IPS-15b (cell line): ENCODE measurements around the gene NKAIN2.

Source experiments
- H3K27me3 ChIP-seq: one replicate; pipeline ENCODE4 v1.6.1; 2013; ENCODE audit warnings: low read length; ENCODE audit not compliant: control insufficient read depth, insufficient read depth
- H3K36me3 ChIP-seq: one replicate; pipeline ENCODE4 v1.6.1; 2013; ENCODE audit warnings: low read length; ENCODE audit not compliant: control insufficient read depth, insufficient read depth
- H3K4me1 ChIP-seq: one replicate; pipeline ENCODE4 v1.6.1; 2013; ENCODE audit warnings: mild to moderate bottlenecking, low read length; ENCODE audit not compliant: control insufficient read depth, insufficient read depth
- H3K4me3 ChIP-seq: one replicate; pipeline ENCODE4 v1.5.1; 2013; ENCODE audit warnings: low read depth, low read length
- H3K9ac ChIP-seq: one replicate; pipeline ENCODE4 v1.6.1; 2013; ENCODE audit warnings: low read depth, mild to moderate bottlenecking, low read length
- H3K9me3 ChIP-seq: one replicate; pipeline ENCODE4 v1.6.1; 2013; ENCODE audit warnings: mild to moderate bottlenecking, low read length; ENCODE audit not compliant: control insufficient read depth, insufficient read depth

NKAIN2 gene

DNA sequence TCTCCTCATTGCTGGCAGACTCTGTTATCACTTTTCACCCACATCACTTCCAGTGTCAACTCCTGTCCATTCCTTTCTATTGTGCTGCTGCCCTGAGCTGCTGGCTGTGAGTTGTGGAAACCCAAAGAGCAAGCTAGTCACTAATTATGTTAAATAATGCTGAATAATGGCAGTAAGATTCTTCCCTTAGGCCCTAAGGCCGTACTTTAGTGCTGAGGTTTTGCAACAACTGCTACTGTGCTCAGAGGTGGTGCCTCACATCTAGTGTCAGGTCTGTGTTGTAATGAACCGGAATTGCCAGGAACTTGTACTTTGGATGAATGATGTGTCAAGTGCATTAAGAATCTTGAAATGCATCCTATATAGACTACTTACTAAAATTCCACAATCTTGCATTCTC is 786.3 kb downstream of the NKAIN2 start:
- H3K9me3 ChIP-seq = no peaks in the 10 kb centered on the region

DNA sequence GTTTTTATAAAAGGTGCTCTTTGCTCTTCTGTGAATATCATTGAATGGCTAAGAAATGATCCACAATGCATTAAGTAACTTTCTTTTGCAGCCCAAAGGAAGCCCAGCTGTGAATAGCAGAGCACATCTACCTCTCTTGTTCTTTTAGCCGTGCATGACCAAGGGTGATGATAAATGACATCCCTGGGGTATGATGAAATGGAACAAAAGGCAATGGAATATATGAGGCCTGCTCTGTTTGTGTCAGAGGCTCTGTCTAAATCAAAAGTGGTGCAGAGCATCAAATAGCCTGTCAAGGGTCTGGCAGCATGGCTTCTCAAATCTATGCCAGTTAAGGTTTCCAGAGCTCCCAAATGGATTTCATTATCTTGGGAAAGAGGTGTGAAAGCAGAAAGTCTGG is 796.0 kb downstream of the NKAIN2 start:
- H3K4me1 ChIP-seq = no peaks in the 10 kb centered on the region
- H3K9me3 ChIP-seq = no peaks in the 10 kb centered on the region
- no peak overlapping the region for H3K9ac ChIP-seq
- no peak overlapping the region for H3K4me3 ChIP-seq
- no peaks in the 10 kb centered on the region for H3K36me3 ChIP-seq
- H3K27me3 ChIP-seq = no peaks in the 10 kb centered on the region

More for the DNA sequence above, 786.3 kb downstream of the NKAIN2 start:
- Histone ChIP-seq H3K27me3 (no peaks in the 10 kb centered on the region), H3K9ac (no peak overlapping the region), H3K36me3 (no peaks in the 10 kb centered on the region), H3K4me3 (no peak overlapping the region), H3K4me1 (no peaks in the 10 kb centered on the region)

DNA sequence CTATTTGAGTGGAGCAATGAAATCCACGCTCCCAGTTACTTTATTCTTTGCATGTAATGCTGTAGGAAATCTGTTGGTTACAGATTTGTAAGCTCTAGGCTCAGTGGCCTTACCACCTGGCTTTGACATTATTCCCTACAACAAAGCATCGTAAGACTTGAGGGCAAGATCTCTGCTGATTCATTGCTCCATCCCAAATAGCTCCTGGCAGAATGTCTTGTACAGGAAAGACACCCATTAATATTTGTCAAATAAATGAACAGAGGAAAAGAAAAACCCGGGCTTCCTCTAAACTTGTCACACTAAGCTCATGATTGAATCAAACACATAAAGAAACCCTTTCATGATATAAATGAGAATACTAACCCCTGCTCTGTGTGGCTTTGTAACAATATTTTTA is 801.1 kb downstream of the NKAIN2 start:
- Histone ChIP-seq H3K36me3 (no peaks in the 10 kb centered on the region), H3K27me3 (no peaks in the 10 kb centered on the region), H3K4me1 (no peaks in the 10 kb centered on the region), H3K9me3 (no peaks in the 10 kb centered on the region), H3K9ac (no peak overlapping the region), H3K4me3 (no peak overlapping the region)

DNA sequence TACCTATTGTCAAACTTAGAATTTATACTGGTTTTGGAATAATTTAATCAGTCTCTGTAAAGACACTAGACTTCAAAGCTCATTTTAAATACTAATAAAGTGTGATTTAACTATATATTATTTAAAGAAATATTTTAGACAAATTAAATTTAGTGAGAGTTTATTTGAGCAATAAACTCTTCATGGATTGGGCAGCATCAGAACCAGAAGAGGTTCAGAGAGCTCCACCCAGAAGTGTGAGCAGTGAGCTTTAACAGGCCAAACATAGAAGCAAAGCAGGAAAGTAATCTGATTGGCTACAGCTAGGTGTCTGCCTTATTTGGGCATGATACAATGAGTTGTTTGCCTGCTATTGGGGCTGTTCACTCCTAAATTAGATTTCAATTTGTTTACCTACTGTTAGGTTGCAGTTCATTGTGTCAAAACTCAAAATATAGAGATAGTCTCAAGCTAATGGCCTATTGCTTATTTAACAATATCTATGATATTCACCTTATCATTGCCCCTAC is 803.5 kb downstream of the NKAIN2 start:
- no peaks in the 10 kb centered on the region for H3K9me3 ChIP-seq
- H3K36me3 ChIP-seq = no peaks in the 10 kb centered on the region
- H3K4me3 ChIP-seq = no peak overlapping the region
- no peaks in the 10 kb centered on the region for H3K27me3 ChIP-seq
- H3K9ac ChIP-seq = no peak overlapping the region
- H3K4me1 ChIP-seq = no peaks in the 10 kb centered on the region

DNA sequence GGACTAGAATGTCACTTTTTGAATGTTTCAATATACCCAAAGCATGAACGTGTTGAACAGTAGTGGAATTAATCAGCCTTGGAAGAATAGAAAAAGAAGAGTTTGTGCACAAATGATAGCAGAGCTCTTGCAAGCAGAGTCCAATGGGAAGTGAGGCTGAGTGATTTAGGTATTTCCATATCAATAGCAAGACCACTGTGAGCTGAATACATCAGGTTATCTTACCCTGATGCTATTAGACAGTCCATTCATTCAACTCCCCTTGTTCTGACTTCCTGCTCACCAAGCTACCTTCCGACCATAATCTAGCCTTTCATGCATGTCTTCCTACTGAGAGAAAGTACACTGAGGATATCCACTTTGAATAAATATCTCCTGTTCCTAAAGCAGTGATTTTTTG is 809.4 kb downstream of the NKAIN2 start:
- Histone ChIP-seq H3K4me3 (no peak overlapping the region), H3K27me3 (no peaks in the 10 kb centered on the region), H3K36me3 (no peaks in the 10 kb centered on the region), H3K9me3 (no peaks in the 10 kb centered on the region), H3K9ac (no peak overlapping the region), H3K4me1 (no peaks in the 10 kb centered on the region)

DNA sequence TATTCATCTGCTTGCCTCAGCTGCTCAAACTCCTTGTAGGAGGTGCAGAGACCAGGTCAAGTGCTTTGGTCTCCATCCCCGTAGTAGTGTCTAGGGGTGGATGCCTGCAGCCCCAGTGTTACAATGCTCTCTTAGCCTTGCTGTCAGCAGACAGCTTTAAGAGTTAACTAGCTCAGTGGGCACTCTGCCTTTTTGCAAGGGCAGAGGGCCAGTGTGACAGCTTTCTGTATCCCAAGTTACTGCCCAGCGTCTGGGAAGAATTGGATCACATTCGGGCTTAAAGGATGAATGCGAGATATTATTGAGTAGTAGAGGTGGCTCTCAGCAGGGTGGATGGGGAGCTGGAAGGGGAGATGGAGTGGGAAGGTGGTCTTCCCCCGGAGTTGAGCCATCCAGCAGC is 818.7 kb downstream of the NKAIN2 start:
- peaks cover 3% of the 10 kb centered on the region for H3K4me1 ChIP-seq
- no peak overlapping the region for H3K9ac ChIP-seq
- no peaks in the 10 kb centered on the region for H3K9me3 ChIP-seq
- no peaks in the 10 kb centered on the region for H3K27me3 ChIP-seq
- H3K4me3 ChIP-seq = no peak overlapping the region
- H3K36me3 ChIP-seq = no peaks in the 10 kb centered on the region

DNA sequence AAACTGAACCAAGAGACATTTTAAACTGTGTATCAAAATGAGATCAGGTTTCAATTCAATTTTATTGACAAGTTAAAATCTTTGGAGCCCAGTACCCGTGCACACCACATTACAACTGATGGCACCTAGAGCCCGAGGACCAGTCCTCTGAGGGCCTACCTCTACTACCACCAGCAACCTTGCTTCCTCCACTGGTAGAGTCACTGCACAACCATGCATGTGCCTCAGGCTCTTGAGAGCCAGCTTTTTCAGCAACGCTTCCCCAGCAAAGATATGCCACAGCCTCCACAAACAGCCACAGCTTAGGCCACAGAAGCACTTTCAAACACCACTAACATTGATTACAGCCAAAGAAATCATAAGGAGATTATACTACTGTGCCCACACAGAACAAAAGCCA is 830.0 kb downstream of the NKAIN2 start:
- Histone ChIP-seq H3K36me3 (no peaks in the 10 kb centered on the region), H3K4me3 (no peak overlapping the region), H3K4me1 (no peaks in the 10 kb centered on the region), H3K9ac (no peak overlapping the region), H3K27me3 (no peaks in the 10 kb centered on the region), H3K9me3 (no peaks in the 10 kb centered on the region)

DNA sequence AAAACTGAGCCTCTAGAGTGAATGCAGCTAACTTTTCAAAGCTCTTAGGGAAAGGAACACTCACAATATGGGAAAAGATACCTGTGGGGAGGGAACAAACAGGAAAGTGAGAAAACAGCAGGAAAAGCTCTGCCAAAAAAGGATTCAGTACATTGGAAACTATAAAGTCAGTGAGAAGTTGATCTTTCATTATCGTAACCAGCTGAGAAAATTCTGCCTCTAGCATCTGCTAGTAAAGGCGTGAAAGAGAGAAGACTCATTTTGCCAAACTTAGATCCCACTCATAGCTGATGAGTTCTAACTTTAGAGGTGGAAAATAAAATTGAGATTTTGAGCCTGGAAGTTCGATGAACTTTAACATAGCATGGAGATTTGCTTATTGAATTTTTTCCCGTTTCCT is 836.8 kb downstream of the NKAIN2 start:
- Histone ChIP-seq H3K4me1 (no peaks in the 10 kb centered on the region), H3K4me3 (no peak overlapping the region), H3K27me3 (no peaks in the 10 kb centered on the region)

DNA sequence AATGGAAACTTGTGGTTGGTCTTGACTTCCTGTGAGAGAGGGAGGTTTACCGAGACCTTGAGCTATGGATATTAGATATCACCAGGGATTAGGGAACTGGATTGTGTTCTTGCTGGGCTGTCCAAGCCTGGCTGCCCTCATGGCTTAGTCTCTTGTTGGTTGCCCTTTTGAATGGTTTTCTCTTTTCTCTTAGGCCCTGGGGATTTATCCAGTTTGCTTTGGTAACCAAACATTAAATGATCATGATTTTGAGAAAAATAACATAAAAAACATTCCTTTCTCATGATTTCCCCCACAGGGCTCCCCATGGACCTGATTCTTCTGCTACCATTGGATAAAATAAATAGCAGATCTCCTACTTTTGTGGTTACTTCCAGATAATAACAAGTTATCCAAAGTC is 852.2 kb downstream of the NKAIN2 start:
- no peaks in the 10 kb centered on the region for H3K36me3 ChIP-seq
- H3K4me3 ChIP-seq = no peak overlapping the region
- H3K9ac ChIP-seq = no peak overlapping the region
- H3K27me3 ChIP-seq = no peaks in the 10 kb centered on the region
- H3K9me3 ChIP-seq = no peaks in the 10 kb centered on the region
- H3K4me1 ChIP-seq = peaks cover 6% of the 10 kb centered on the region

More for the DNA sequence above, 836.8 kb downstream of the NKAIN2 start:
- H3K9me3 ChIP-seq = no peaks in the 10 kb centered on the region
- no peaks in the 10 kb centered on the region for H3K36me3 ChIP-seq
- H3K9ac ChIP-seq = no peak overlapping the region

DNA sequence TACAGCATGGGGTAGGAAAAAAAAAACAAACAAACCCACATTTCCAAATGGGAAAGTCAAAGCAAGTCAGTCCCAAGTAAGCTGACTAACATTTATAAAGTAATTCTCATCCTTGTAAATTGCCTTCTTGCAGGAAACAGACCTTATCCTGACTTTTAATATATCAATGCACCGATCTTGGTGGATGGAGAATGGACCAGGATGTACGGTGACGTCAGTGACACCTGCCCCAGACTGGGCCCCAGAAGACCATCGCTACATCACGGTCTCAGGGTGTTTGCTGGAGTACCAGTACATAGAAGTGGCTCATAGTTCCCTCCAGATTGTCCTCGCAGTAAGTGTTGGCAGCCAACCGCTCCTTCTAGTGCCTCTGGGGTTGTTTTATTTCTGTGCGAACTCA is 854.4 kb downstream of the NKAIN2 start:
- H3K4me3 ChIP-seq = no peak overlapping the region
- H3K27me3 ChIP-seq = no peaks in the 10 kb centered on the region
- no peaks in the 10 kb centered on the region for H3K9me3 ChIP-seq
- no peaks in the 10 kb centered on the region for H3K36me3 ChIP-seq
- no peak overlapping the region for H3K9ac ChIP-seq
- peaks cover 13% of the 10 kb centered on the region for H3K4me1 ChIP-seq

DNA sequence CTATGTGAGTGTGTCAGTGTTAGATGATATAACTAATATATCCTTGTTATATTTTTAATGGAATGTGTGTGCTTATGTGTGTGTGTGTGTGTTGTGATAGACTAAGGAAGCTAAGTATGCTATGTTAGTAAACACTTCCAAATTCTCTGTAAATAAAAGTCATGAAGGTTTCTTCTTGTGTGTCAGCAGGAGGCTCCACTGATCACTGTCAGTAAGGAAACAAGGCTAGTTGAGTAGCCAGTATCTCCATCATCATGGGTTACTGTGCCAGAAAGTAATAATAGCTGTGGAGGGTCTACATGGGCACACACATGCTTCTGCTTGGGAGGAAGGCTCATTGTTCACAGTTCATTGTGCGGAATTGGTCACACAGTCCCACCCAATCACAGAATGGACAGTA is 855.8 kb downstream of the NKAIN2 start:
- Histone ChIP-seq H3K4me1 (peaks cover 13% of the 10 kb centered on the region), H3K27me3 (no peaks in the 10 kb centered on the region), H3K9me3 (no peaks in the 10 kb centered on the region), H3K4me3 (no peak overlapping the region), H3K36me3 (no peaks in the 10 kb centered on the region), H3K9ac (no peak overlapping the region)

DNA sequence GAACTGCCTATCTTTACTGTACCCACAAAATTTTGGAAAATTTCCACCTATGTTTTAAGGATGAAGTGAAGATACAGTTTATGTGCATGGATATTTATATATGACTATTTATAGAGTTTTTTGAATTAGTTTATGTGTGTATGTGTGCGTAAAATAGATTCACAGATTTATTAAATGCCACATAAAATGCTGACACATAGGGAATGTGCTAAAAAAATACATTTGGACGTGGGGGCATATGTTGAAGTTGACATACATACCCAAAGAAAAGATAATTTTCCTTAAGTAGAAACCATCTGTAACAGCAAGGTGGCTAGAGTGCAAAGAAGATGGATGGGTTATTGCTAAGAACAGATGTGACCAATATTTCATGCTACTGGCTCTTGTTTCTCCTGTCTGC is 856.5 kb downstream of the NKAIN2 start:
- H3K9ac ChIP-seq = no peak overlapping the region
- no peaks in the 10 kb centered on the region for H3K27me3 ChIP-seq
- H3K36me3 ChIP-seq = no peaks in the 10 kb centered on the region
- H3K4me1 ChIP-seq = peaks cover 13% of the 10 kb centered on the region
- no peaks in the 10 kb centered on the region for H3K9me3 ChIP-seq
- no peak overlapping the region for H3K4me3 ChIP-seq
